Ectodermal cell (in vitro differentiated cells): ENCODE measurements around the gene PITPNM1. TPM values are rescaled to one million over a fixed set of nuclear protein-coding genes. Genes with fewer than 3 reads are reported as not detected.
"Not testable (repeated sequence)": the region's sequence is repeated elsewhere in the genome, so short reads cannot be mapped to it uniquely, and the experiment has no call there.

Source experiments
- H3K27ac ChIP-seq: 2 replicates; pipeline ENCODE4 v1.7.0; 2013; ENCODE audit warnings: mild to moderate bottlenecking, low read depth, low read length; ENCODE audit not compliant: insufficient read depth, poor library complexity, severe bottlenecking
- H3K27me3 ChIP-seq: 2 replicates; pipeline ENCODE4 v1.7.0; 2013; ENCODE audit warnings: mild to moderate bottlenecking, low read length; ENCODE audit not compliant: insufficient read depth, control insufficient read depth, poor library complexity, severe bottlenecking
- H3K36me3 ChIP-seq: one replicate; pipeline ENCODE4 v1.7.0; 2013; ENCODE audit warnings: low read length; ENCODE audit not compliant: control insufficient read depth, insufficient read depth
- H3K4me1 ChIP-seq: one replicate; pipeline ENCODE4 v1.7.0; 2013; ENCODE audit warnings: low read length; ENCODE audit not compliant: control insufficient read depth, insufficient read depth
- H3K4me3 ChIP-seq: 2 replicates; pipeline ENCODE4 v1.7.0; 2013; ENCODE audit warnings: low read depth, low read length, control low read depth; ENCODE audit not compliant: insufficient read depth
- H3K9me3 ChIP-seq: 2 replicates; pipeline ENCODE4 v1.7.0; 2013; ENCODE audit warnings: mild to moderate bottlenecking, low read length, moderate library complexity; ENCODE audit not compliant: control insufficient read depth
- WGBS, 2 experiments: methylation state at CpG; one replicate each; pipeline ENCODE4 v1.1.7; 2013; ENCODE audit warnings: missing lambda C conversion rate in 2 of 2; 5-methylcytosine and 5-hydroxymethylcytosine counted together
- polyA plus RNA-seq, 4 experiments: library from polyadenylated mRNA; stranded (reverse); fragments of 50-300 nt; gene quantifications; one replicate each; pipeline ENCODE4 v1.2.3, GENCODE V29; 2013

The PITPNM1 gene
- 43.7 TPM for polyA plus RNA-seq (2013, experiment 1 of 4)
- polyA plus RNA-seq (2013, experiment 2 of 4) = 49.6 TPM
- 34.6 TPM for polyA plus RNA-seq (2013, experiment 3 of 4)
- 34.4 TPM for polyA plus RNA-seq (2013, experiment 4 of 4)

GRCh38 chr11:67504950-67505581 lies at the start of gene PITPNM1:
TSS of gene PITPNM1 (minus strand) at chr11:67505363. CDS start at chr11:67504180, 1,183 bp downstream.
- H3K4me1 ChIP-seq = peaks cover 23% of the 10 kb centered on the region
- WGBS, 2 experiments = 0 to 1% methylated on average over 58 of the region's 58 CpGs
- H3K27me3 ChIP-seq = peaks cover 12% of the 10 kb centered on the region
- H3K4me3 ChIP-seq = peak within 1 kb of the TSS; percentile 77
- no peaks in the 10 kb centered on the region for H3K9me3 ChIP-seq
- no peaks in the 10 kb centered on the region for H3K36me3 ChIP-seq
- peak within 1 kb of the TSS; percentile 62 for H3K27ac ChIP-seq

DNA sequence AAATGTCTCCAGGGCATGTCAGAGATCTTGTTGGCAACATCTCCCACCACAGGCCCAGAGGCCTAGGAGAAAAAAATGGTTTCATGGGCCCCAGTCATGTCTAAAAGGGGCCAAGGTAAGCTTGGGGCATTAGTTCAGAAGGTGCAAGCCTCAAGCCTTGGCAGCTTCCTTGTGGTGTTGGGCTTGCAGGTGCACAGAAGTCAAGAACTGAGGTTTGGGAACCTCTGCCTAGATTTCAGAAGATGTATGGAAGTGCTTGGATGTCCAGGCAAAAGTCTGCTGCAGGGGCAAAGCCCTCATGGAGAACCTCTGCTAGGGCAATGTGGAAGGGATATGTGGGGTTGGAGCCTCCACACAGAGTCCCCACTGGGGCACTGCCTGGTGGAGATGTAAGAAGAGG lies 46.5 kb upstream of the PITPNM1 start:
- not testable (repeated sequence) for H3K4me3 ChIP-seq, H3K9me3 ChIP-seq, H3K27ac ChIP-seq, H3K27me3 ChIP-seq, H3K36me3 ChIP-seq, H3K4me1 ChIP-seq

DNA sequence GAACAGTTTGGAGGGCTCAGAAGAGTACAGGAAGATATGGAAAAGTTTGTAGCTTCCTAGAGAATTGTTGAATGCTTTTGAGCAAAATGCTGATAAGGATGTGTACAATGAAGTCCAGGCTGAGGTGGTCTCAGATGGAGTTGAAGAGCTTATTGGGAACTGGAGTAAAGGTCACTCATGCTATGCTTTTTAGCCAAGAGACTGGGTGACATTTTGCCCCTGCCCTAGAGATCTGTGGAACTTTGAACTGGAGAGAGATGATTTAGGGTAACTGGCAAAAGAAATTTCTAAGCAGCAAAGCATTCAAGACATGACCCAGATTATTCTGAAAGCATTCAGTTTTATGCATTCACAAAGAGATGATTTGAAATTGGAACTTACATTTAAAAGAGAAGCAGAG lies 46.0 kb upstream of the PITPNM1 start:
- H3K27ac ChIP-seq = no peak overlapping the region
- H3K4me1 ChIP-seq = no peaks in the 10 kb centered on the region
- H3K4me3 ChIP-seq = no peak overlapping the region
- H3K9me3 ChIP-seq = no peaks in the 10 kb centered on the region
- H3K36me3 ChIP-seq = no peaks in the 10 kb centered on the region
- H3K27me3 ChIP-seq = no peaks in the 10 kb centered on the region

GRCh38 chr11:67548555-67549110 lies 43.5 kb upstream of the PITPNM1 start:
- no peaks in the 10 kb centered on the region for H3K9me3 ChIP-seq
- no peak overlapping the region for H3K4me3 ChIP-seq
- no peaks in the 10 kb centered on the region for H3K4me1 ChIP-seq
- 92 to 95% methylated on average over 8 to 9 of the region's 9 CpGs for WGBS, 2 experiments
- H3K27ac ChIP-seq = no peak overlapping the region
- H3K27me3 ChIP-seq = no peaks in the 10 kb centered on the region
- no peaks in the 10 kb centered on the region for H3K36me3 ChIP-seq

DNA sequence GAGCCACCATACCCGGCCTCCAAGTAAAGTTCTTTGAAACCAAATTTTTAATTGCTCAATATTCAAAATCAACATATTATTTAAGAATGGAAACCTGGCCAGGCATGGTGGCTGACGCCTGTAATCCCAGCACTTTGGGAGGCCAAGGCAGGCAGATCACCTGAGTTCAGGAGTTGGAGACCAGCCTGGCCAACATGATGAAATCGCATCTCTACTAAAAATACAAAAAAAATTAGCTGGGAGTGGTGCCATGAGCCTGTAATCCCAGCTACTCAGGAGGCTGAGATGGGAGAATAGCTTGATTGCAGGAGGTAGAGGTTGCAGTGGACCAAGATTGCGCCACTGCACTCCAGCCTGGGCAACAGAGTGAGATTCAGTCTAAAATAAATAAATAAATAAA lies 42.9 kb upstream of the PITPNM1 start:
- not testable (repeated sequence) for H3K4me1 ChIP-seq, H3K27me3 ChIP-seq, H3K36me3 ChIP-seq, H3K27ac ChIP-seq, H3K4me3 ChIP-seq, H3K9me3 ChIP-seq
- 82 to 90% methylated on average over 4 of the region's 4 CpGs for WGBS, 2 experiments

- WGBS, 2 experiments = 79 to 81% methylated on average over 8 of the region's 8 CpGs
- H3K9me3 ChIP-seq = no peaks in the 10 kb centered on the region
- no peaks in the 10 kb centered on the region for H3K36me3 ChIP-seq
- no peak overlapping the region for H3K27ac ChIP-seq
- no peaks in the 10 kb centered on the region for H3K4me1 ChIP-seq
- no peak overlapping the region for H3K4me3 ChIP-seq
- H3K27me3 ChIP-seq = no peaks in the 10 kb centered on the region
Observed at GRCh38 chr11:67545280-67545679, 40.1 kb upstream of the PITPNM1 start.

GRCh38 chr11:67544616-67545242 lies 39.6 kb upstream of the PITPNM1 start:
- Histone ChIP-seq H3K4me3 (no peak overlapping the region), H3K27ac (no peak overlapping the region), H3K27me3 (no peaks in the 10 kb centered on the region), H3K36me3 (no peaks in the 10 kb centered on the region), H3K4me1 (no peaks in the 10 kb centered on the region), H3K9me3 (no peaks in the 10 kb centered on the region)
- 91 to 93% methylated on average over 10 of the region's 10 CpGs for WGBS, 2 experiments

DNA sequence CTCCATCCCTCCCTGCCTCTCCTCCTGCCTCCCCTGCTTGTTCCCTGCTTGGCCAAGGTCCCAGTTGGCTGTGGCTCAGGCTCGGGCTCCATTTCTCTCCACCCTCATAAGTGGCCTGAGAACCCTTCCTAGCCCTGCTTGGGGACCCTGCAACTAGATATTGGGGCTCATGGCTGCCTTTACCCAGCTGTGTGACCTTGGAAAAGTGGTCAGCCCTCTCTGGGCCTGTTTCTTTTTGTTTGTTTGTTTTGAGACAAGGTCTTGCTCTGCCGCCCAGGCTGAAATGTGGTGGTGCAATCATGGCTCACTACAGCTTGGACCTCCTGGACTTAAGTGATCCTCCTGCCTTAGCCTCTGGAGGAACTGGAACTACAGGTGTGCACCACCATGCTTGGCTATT lies 38.4 kb upstream of the PITPNM1 start:
- H3K4me3 ChIP-seq = no peak overlapping the region
- no peaks in the 10 kb centered on the region for H3K9me3 ChIP-seq
- H3K4me1 ChIP-seq = no peaks in the 10 kb centered on the region
- no peaks in the 10 kb centered on the region for H3K36me3 ChIP-seq
- no peaks in the 10 kb centered on the region for H3K27me3 ChIP-seq
- 89 to 90% methylated on average over 2 of the region's 2 CpGs for WGBS, 2 experiments
- no peak overlapping the region for H3K27ac ChIP-seq

DNA sequence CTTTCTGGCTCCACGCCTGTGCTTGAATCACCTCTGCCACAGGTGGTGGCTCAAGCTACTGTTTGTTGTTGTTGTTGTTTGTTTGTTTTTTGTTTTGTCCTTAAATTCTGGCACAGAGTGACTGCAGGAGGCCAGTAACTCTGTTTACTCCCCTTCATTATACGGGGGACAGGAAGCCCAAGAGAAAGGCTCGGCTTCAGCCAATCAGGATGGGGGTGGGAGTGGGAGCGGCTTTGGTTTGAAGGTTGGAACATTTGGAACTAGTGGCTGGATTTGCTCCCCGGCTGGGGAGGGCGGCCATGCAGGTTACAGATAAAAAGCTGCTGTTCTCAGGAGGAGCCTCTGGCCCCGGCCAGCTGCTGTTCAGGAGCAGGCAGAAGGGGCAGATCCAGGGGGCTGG lies 37.8 kb upstream of the PITPNM1 start:
- Histone ChIP-seq H3K27ac (no peak overlapping the region), H3K27me3 (no peaks in the 10 kb centered on the region)
- 50 to 59% methylated on average over 6 to 7 of the region's 7 CpGs for WGBS, 2 experiments

DNA sequence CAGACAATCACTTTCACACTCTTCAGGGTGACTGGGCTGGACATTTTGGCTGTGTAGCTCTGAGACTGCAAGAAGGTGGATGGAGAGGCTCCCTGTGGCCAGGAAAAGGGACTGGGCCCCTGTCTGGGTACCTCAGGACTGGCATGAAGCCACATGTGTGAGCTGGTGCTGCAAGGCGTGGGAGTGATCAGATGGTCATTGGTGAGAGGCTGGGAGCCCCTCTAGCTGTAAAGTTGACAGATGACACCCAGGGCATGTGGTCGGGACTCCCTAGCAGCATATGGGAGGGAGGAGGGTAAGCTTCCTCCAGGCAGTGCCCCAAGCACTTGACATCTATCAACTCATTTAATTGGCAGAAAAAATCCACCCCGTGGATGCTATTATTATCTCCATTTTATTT lies 37.0 kb upstream of the PITPNM1 start:
- Histone ChIP-seq H3K4me1 (no peaks in the 10 kb centered on the region), H3K4me3 (no peak overlapping the region), H3K27ac (no peak overlapping the region), H3K36me3 (no peaks in the 10 kb centered on the region), H3K27me3 (no peaks in the 10 kb centered on the region), H3K9me3 (no peaks in the 10 kb centered on the region)
- WGBS, 2 experiments = 84% methylated on average over 3 of the region's 3 CpGs

More for the DNA sequence above, 37.8 kb upstream of the PITPNM1 start:
- H3K36me3 ChIP-seq = no peaks in the 10 kb centered on the region
- no peaks in the 10 kb centered on the region for H3K9me3 ChIP-seq
- no peak overlapping the region for H3K4me3 ChIP-seq
- H3K4me1 ChIP-seq = no peaks in the 10 kb centered on the region
